ENCODE results near the gene RBMS3. TPM values are rescaled to one million over a fixed set of nuclear protein-coding genes. Genes with fewer than 3 reads are reported as not detected.

RBMS3 gene
- total RNA-seq, 1 donor from 2014 or later = 33.0 TPM

- TF ChIP-seq CTCF (IDR thresholded peaks at IDR 0.05; ENCODE audit: insufficient read depth, low read depth, low read length) = no peak
- no peaks in the 10 kb centered on the region for H3K27me3 Mint-ChIP-seq (ENCODE audit: low read depth, unreplicated experiment)
- H3K27ac Mint-ChIP-seq (ENCODE audit: unreplicated experiment) = no peak overlapping the region
- no peaks in the 10 kb centered on the region for H4K20me1 ChIP-seq (ENCODE audit: insufficient read depth, low read length)
- H3K36me3 ChIP-seq (ENCODE audit: insufficient read depth, low read length) = no peaks in the 10 kb centered on the region
- no peak overlapping the region for H3K4me3 Mint-ChIP-seq (ENCODE audit: unreplicated experiment)
- FAIRE-seq (no peak), DNase-seq (ENCODE audit: low read depth) (no peak)
- no peaks in the 10 kb centered on the region for H3K27me3 ChIP-seq (ENCODE audit: insufficient read depth, low read length)
- no peaks in the 10 kb centered on the region for H3K79me2 ChIP-seq (ENCODE audit: insufficient read depth, low read length)
- H3K4me1 Mint-ChIP-seq (ENCODE audit: low read depth, unreplicated experiment) = peaks cover 9% of the 10 kb centered on the region
- H3K27ac ChIP-seq (ENCODE audit: low read depth, low read length) = no peak overlapping the region
- peaks cover 7% of the 10 kb centered on the region for H3K9me3 Mint-ChIP-seq (ENCODE audit: unreplicated experiment)
- no peak overlapping the region for H3K9ac ChIP-seq (ENCODE audit: low read length)
- H3K9me3 ChIP-seq (ENCODE audit: insufficient read depth, low read depth, low read length) = no peaks in the 10 kb centered on the region
- peaks cover 12% of the 10 kb centered on the region for H3K36me3 Mint-ChIP-seq (ENCODE audit: low read depth, unreplicated experiment)
- H3K4me2 ChIP-seq (ENCODE audit: low read length) = no peak overlapping the region
- no peaks in the 10 kb centered on the region for H3K4me1 ChIP-seq (ENCODE audit: insufficient read depth, low read length)
- H3K4me3 ChIP-seq (ENCODE audit: insufficient read depth, low read depth, low read length) = no peak overlapping the region
- no peak overlapping the region for H2AFZ ChIP-seq (ENCODE audit: low read depth, low read length)
These were observed 425.3 kb downstream of the RBMS3 start for GRCh38 chr3:29705906-29706844.

GRCh38 chr3:29708884-29709283 is 428.0 kb downstream of the RBMS3 start:
- DNase-seq (ENCODE audit: low read depth) (no peak), FAIRE-seq (no peak)
- Histone ChIP-seq H3K36me3 (ENCODE audit: insufficient read depth, low read length) (no peaks in the 10 kb centered on the region), H3K9ac (ENCODE audit: low read length) (no peak overlapping the region), H4K20me1 (ENCODE audit: insufficient read depth, low read length) (no peaks in the 10 kb centered on the region), H3K9me3 (ENCODE audit: insufficient read depth, low read depth, low read length) (no peaks in the 10 kb centered on the region), H3K79me2 (ENCODE audit: insufficient read depth, low read length) (no peaks in the 10 kb centered on the region), H2AFZ (ENCODE audit: low read depth, low read length) (no peak overlapping the region), H3K4me2 (ENCODE audit: low read length) (no peak overlapping the region), H3K4me1 (ENCODE audit: insufficient read depth, low read length) (no peaks in the 10 kb centered on the region), H3K4me3 (ENCODE audit: insufficient read depth, low read depth, low read length) (no peak overlapping the region), H3K27ac (ENCODE audit: low read depth, low read length) (no peak overlapping the region), H3K27me3 (ENCODE audit: insufficient read depth, low read length) (no peaks in the 10 kb centered on the region)
- Mint-ChIP-seq H3K4me1 (ENCODE audit: low read depth, unreplicated experiment) (peaks cover 4% of the 10 kb centered on the region), H3K9me3 (ENCODE audit: unreplicated experiment) (no peaks in the 10 kb centered on the region), H3K27ac (ENCODE audit: unreplicated experiment) (no peak overlapping the region), H3K36me3 (ENCODE audit: low read depth, unreplicated experiment) (peaks cover 2% of the 10 kb centered on the region), H3K4me3 (ENCODE audit: unreplicated experiment) (no peak overlapping the region), H3K27me3 (ENCODE audit: low read depth, unreplicated experiment) (no peaks in the 10 kb centered on the region)
- no peak for TF ChIP-seq EZH2 (IDR thresholded peaks at IDR 0.05; ENCODE audit: insufficient read depth, low read length)
- TF ChIP-seq CTCF (IDR thresholded peaks at IDR 0.05; ENCODE audit: insufficient read depth, low read depth, low read length) = no peak

GRCh38 chr3:29711255-29711771 is 430.4 kb downstream of the RBMS3 start:
- Histone ChIP-seq H4K20me1 (ENCODE audit: insufficient read depth, low read length) (no peaks in the 10 kb centered on the region), H3K9me3 (ENCODE audit: insufficient read depth, low read depth, low read length) (no peaks in the 10 kb centered on the region), H2AFZ (ENCODE audit: low read depth, low read length) (no peak overlapping the region), H3K4me2 (ENCODE audit: low read length) (no peak overlapping the region), H3K36me3 (ENCODE audit: insufficient read depth, low read length) (no peaks in the 10 kb centered on the region), H3K9ac (ENCODE audit: low read length) (no peak overlapping the region), H3K4me1 (ENCODE audit: insufficient read depth, low read length) (no peaks in the 10 kb centered on the region), H3K27ac (ENCODE audit: low read depth, low read length) (no peak overlapping the region), H3K4me3 (ENCODE audit: insufficient read depth, low read depth, low read length) (no peak overlapping the region), H3K79me2 (ENCODE audit: insufficient read depth, low read length) (no peaks in the 10 kb centered on the region), H3K27me3 (ENCODE audit: insufficient read depth, low read length) (no peaks in the 10 kb centered on the region)
- Mint-ChIP-seq H3K36me3 (ENCODE audit: low read depth, unreplicated experiment) (peaks cover 2% of the 10 kb centered on the region), H3K4me3 (ENCODE audit: unreplicated experiment) (no peak overlapping the region), H3K27ac (ENCODE audit: unreplicated experiment) (no peak overlapping the region), H3K9me3 (ENCODE audit: unreplicated experiment) (no peaks in the 10 kb centered on the region), H3K27me3 (ENCODE audit: low read depth, unreplicated experiment) (no peaks in the 10 kb centered on the region), H3K4me1 (ENCODE audit: low read depth, unreplicated experiment) (peaks cover 4% of the 10 kb centered on the region)
- FAIRE-seq = peak; percentile 63
- TF ChIP-seq EZH2 (IDR thresholded peaks at IDR 0.05; ENCODE audit: insufficient read depth, low read length) (no peak), CTCF (IDR thresholded peaks at IDR 0.05; ENCODE audit: insufficient read depth, low read depth, low read length) (no peak)
- DNase-seq (ENCODE audit: low read depth) = no peak
